Stimulated activated CD8-positive, alpha-beta memory T cell treated with anti-CD3 and anti-CD28 coated beads, Interleukin-7, amount 100 ng/mL, for 4 hours (primary cell): ENCODE data around the gene OXCT2.
"Not testable (repeated sequence)": the region's sequence is repeated elsewhere in the genome, so short reads cannot be mapped to it uniquely, and the experiment has no call there.

Experiments used
- DNase-seq, 2 donors: peaks; one replicate each; pipeline ENCODE4 v3.0.0-alpha.2; 2020; ENCODE audit warnings: low read depth in 2 of 2

OXCT2 gene

DNA sequence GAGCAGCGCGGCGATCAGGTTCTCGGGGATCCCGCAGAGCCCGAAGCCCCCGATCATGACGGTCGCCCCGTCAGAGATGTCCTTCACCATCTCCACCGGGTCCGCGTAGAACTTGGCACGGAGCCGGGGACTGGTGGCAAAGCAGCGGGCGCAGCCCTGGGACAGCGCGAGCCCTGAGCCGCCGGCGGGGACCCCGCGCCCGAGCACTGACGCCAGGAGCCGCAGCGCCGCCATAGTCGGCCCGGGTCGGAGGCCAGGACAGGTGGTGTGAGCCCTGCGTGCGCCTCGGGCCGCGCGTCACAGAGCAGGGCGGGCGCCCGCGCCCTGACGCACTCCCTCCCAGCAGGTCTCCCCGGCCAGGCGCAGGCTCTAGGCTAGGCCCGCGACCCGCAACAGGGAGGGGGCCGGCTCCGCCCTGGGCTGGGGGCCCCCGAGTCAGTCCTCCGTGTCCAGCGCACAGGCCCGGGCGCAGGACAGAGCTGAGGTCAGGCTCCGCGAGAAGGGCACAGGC lies at the start of gene OXCT2:
Gene OXCT2, minus strand, starts transcription at position 327 of the 511 bp plus-strand sequence. Its CDS starts 93 bp downstream, at position 234.
- DNase-seq = not testable (repeated sequence)

DNA sequence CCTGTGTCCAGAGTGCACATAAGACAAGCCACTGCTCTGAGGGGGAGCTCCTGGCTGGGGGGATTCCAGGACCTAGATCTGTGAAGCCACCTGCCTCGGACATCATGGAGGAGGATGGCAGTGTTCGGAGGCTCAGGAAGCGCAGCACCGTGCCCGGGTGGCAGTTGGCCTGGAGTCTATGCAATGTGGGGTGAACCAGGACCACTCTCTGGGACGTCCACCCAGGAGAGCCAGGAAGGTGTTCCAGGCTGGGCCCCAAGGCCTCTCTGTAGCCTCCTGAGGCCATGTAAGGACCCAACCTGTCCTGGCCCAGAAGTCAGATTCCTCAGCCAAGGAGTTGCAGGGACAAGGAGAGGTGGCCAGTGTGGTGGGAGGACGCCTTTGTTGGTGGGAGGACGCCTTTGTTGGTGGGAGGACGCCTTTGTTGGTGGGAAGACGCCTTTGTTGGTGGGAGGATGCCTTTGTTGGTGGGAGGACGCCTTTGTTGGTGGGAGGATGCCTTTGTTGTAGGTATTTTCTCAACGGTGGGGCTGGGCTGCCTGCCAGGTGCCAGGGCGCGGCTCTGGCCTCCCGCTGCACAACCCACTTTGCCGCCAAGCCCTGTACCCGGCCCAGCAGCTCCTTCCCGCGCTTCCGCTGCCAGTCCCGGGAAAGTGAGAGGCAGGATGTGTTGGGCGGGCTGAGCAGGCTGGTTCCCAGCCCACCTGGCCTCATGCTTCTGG lies 48.1 kb upstream of the OXCT2 start:
- DNase-seq = no peak

GRCh38 chr1:39818482-39818881 lies 47.3 kb upstream of the OXCT2 start:
- DNase-seq = no peak

GRCh38 chr1:39817091-39817932 lies 46.2 kb upstream of the OXCT2 start:
- DNase-seq = peak; percentile 33 to 57

DNA sequence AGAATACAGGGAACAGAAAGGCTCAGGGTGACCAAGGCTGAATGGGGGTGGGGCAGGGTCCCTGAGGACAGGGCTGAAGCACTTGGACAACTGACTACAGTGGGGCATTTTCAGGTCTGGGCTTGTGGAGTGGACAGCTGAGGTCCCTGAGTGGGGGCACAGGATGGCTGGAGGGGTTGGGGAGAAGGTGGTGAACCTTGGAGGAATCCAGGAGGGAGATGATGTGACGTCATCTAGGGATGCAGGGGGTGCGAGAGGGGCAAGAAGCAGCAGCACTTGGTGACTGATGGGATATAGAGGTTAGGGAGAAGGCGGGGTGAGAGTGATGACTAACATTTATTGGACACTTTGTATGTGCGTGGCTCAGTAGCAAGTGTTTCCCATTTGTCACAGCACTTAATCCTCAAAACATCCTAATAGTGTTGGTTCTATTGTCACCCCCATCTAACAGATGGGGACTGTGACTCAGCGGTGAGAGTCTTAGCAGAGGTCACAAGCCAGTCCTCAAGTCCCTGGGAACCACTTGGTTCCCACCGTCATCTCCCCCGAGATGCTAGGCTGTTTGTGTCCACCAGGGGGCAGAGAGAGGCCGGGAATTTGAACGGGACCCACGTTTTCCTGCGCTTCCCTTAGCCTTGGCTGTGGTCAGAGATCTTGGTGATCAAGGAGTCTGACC lies 45.4 kb upstream of the OXCT2 start:
- peak in 1 of 2 donors; percentile 53 for DNase-seq

GRCh38 chr1:39812913-39813312 lies 41.8 kb upstream of the OXCT2 start:
- DNase-seq = no peak

- no peak for DNase-seq
Observed at GRCh38 chr1:39808784-39809517, 37.8 kb upstream of the OXCT2 start.

DNA sequence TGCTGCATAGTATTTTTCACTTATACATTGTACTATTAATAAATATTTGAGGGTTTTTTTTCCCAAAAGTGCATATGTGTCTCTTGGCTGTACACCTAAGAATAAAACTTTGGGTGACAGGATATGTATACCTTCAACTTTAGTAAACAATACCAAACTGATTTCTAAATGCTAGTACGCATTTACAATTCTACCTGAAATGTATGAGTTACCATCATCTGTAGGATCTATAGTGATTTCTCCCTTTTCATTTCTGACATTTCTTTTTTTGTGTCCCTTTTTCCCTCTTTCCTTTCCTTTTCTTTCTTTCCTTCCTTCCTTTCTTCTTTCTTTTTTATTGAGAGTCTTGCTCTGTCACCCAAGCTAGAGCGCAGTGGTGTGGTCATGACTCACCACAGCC lies 34.2 kb upstream of the OXCT2 start:
- no peak for DNase-seq

DNA sequence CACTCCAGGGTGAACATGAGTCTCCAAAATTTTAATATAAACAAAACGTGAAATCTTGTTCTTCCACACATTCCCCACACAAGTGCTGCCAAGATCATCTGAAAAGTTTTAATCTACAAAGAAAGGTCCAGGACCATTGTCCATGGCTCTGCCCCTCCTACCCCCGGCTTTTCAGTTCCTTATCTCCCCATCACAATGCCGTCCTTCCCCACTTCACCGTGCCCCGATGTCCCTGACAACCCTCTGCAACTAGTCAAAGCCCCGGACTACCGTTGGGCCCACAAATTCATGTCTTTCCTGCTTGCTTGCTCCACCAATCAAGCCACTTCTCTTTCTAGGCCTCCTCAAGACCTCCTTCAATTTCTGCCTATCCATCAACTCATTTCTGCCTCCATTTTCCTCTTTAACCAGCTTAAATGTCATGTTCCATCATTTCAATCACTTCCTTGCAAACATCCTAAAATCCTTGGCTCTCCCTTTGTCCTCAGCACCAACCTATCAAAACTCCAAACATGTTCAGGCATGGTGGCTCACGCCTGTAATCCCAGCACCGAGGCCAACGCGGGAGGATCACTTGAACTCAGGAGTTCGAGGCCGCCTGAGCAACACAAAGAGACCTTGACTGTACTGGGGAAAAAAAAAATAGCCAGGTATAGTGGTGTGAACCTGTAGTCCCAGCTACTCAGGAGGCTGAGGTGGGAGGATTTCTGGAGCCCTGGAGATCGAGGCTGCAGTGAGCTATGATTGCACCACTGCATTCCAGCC lies 31.5 kb upstream of the OXCT2 start:
- DNase-seq = no peak

- DNase-seq = no peak
Observed at GRCh38 chr1:39800471-39800835, 29.3 kb upstream of the OXCT2 start.

DNA sequence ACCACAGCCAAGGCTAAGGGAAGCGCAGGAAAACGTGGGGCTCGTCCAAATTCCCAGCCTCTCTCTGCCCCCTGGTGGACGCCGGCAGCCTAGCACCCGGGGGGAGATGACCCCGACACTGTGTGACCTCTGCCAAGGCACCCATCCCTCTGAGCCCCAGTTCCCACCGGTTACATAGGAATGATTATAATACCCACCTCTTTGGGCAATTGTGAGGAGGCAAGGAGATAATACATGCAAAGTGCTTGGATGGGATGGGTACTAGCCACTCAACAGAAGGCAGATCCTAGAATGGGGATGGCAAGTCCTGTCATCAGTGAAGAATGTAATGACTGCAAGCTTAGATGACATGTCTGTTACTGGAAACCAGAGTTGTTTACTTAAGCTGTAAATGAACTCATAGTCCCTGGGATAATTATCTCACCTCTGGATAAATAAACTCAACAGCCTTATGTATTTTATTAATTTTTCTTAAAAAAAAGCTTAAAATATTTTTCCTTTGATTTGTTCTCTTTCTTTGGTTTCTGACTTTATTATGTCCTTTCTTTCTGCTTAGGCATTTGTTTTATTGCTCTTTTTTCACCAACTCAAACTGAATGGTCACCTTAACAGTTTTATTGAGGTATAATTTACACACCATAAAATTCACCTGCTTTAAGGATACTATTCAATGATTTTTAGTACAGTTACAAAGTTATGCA lies 28.8 kb upstream of the OXCT2 start:
- peak; percentile 27 to 55 for DNase-seq

GRCh38 chr1:39798859-39799769 lies 28.0 kb upstream of the OXCT2 start:
- peak; percentile 83 to 88 for DNase-seq

- DNase-seq = no peak
Observed at GRCh38 chr1:39795651-39796050, 24.5 kb upstream of the OXCT2 start.

DNA sequence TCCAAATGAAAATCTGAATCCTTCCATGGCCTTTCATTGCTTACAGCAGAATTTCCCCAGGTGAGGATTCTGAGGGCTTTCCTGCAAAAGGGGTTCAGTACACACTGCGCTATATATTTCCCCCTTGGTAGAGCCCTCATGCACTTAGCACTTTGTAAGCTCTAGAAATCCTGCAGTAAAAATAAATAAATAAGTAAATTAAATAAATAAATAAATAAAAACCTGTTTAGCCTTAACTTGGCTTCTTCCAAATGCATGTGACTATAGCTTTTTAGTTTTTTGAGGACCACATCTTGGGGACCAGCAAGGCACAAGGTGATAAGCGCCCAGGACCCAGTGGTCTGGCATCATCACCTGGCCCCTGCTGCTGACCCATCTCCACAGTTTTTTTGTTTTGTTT lies 20.7 kb upstream of the OXCT2 start:
- DNase-seq = no peak

- DNase-seq = no peak
Observed at GRCh38 chr1:39789571-39790110, 18.5 kb upstream of the OXCT2 start.

DNA sequence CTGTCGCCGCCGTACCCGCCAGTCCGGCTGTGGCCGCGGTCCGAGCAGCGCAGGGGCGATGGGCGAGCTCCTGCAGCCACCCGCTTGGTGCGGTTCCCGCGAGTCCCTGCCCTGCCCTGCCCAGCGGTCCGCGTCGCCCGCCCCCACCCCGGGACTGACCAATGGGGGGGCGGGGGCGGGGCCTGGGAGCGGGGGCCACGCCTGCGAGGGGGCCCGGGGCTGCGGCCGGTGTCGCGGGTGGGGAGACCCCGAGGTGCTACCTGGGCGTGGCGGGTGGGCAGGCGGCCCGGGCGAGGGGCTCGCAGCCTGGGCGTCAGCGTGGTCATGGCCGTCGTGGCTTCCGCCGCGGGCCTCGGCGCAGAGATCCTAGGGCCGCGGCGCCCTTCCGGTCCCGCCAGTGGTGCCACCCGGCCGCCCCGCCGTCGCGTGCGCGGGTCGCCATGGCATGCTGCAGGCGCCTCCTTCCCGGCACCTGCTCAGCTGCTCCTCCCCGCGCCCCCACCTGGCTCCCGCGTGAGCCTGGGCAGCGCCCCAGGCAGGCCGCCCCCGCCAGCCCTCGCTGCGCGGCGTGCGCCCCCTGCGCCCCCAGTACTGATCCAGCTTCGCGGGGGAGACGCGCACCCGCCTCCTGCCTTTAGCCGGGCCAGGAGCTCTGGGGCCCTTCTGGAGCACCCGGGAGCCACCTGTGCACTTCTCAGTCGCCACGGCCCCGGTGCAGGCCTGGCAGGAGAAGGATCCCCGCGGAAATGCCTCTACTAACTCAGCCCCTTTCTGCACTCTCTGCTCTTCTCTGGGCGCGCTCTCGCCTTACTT lies 17.8 kb upstream of the OXCT2 start, which contains the start of gene BMP8B:
Gene BMP8B, minus strand, starts transcription at position 108 of the 813 bp plus-strand sequence. CDS start 380 bp downstream, outside the sequence.
- peak; percentile 0 to 43 for DNase-seq

DNA sequence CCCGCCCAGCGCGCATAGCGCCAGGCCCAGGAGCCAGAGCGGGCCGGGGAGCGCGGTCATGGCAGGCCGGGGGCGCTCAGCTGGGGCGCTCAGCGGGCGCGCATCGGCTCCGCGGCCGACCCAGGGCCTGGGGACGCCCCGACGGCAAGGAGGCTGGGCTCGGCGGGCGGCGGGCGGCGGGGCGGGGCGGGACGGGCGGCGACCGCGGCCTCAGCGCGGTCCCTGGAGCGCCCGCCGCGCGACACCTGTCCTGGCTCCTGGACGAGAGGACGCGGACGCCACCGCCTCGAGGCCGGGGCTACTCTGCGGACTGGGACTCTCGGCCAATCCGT lies 17.2 kb upstream of the OXCT2 start:
- no peak for DNase-seq

DNA sequence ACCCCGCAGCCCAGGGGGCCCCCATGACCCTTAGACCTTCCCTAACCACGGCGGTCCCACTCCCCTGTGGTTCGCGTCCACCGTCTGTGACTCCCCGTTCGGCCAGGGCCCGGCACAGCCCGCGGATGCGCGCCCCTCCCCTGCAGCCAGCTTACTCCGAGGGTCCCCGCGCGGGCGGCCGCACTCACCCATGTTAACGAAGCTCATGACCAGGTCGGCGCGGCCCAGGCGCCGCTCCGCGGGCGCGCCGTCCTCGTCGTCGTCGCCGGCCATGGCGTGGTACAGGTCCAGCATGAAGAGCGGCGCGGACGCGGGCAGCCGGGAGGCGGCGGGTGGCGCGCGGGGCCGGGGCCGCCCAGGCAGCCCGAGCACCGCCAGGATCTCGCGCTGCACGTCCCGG lies 16.8 kb upstream of the OXCT2 start:
- not testable (repeated sequence) for DNase-seq
